NCI-H2196 (cell line): ENCODE data around the gene KLF11.
"Not testable (repeated sequence)": the region's sequence is repeated elsewhere in the genome, so short reads cannot be mapped to it uniquely, and the experiment has no call there.

Experiments
- DNase-seq: peaks from one replicate; lab custom pipeline; 2025; ENCODE audit not compliant: unreplicated experiment; lab: John Stamatoyannopoulos, UW

KLF11 gene

GRCh38 chr2:10080536-10081304 is 37.4 kb downstream of the KLF11 start:
- DNase-seq, result no peak

GRCh38 chr2:10083046-10083445 is 39.7 kb downstream of the KLF11 start:
- DNase-seq, result no peak

- peak; percentile 50 for DNase-seq
Measured at GRCh38 chr2:10083692-10084211, 40.4 kb downstream of the KLF11 start.

GRCh38 chr2:10084223-10084865 is 41.0 kb downstream of the KLF11 start:
- DNase-seq, result no peak

GRCh38 chr2:10085043-10085667 is 41.8 kb downstream of the KLF11 start:
- no peak for DNase-seq

- no peak for DNase-seq
Measured at GRCh38 chr2:10085668-10086059, 42.3 kb downstream of the KLF11 start.

- DNase-seq, result no peak
Measured at GRCh38 chr2:10086950-10087349, 43.6 kb downstream of the KLF11 start.

GRCh38 chr2:10087360-10087759 is 44.0 kb downstream of the KLF11 start:
- no peak for DNase-seq

- no peak for DNase-seq
Measured at GRCh38 chr2:10089565-10090190, 46.3 kb downstream of the KLF11 start.

- no peak for DNase-seq
Measured at GRCh38 chr2:10091182-10091888, 48.0 kb downstream of the KLF11 start.

GRCh38 chr2:10091889-10092244 is 48.5 kb downstream of the KLF11 start:
- not testable (repeated sequence) for DNase-seq

GRCh38 chr2:10094271-10094814 is 51.0 kb downstream of the KLF11 start:
- peak; percentile 33 for DNase-seq

GRCh38 chr2:10095175-10095574 is 51.8 kb downstream of the KLF11 start:
- DNase-seq, result no peak

GRCh38 chr2:10096641-10097040 is 53.3 kb downstream of the KLF11 start:
- DNase-seq, result no peak

- DNase-seq, result peak; percentile 78
Measured at GRCh38 chr2:10097352-10098148, 54.2 kb downstream of the KLF11 start.

- no peak for DNase-seq
Measured at GRCh38 chr2:10101491-10101890, 58.1 kb downstream of the KLF11 start.

GRCh38 chr2:10103179-10103578 is 59.8 kb downstream of the KLF11 start:
- DNase-seq, result peak; percentile 16
